GM21737 (cell line): ENCODE results near the gene AHNAK2.
"Not testable (repeated sequence)": the region's sequence is repeated elsewhere in the genome, so short reads cannot be mapped to it uniquely, and the experiment has no call there.

Source experiments
- ATAC-seq: cut with Tn5 transposase; IDR thresholded peaks from one replicate; pipeline ENCODE4 v1.9.1; 2021; ENCODE audit warnings: mild to moderate bottlenecking, moderate library complexity; ENCODE audit not compliant: unreplicated experiment

The AHNAK2 gene

DNA sequence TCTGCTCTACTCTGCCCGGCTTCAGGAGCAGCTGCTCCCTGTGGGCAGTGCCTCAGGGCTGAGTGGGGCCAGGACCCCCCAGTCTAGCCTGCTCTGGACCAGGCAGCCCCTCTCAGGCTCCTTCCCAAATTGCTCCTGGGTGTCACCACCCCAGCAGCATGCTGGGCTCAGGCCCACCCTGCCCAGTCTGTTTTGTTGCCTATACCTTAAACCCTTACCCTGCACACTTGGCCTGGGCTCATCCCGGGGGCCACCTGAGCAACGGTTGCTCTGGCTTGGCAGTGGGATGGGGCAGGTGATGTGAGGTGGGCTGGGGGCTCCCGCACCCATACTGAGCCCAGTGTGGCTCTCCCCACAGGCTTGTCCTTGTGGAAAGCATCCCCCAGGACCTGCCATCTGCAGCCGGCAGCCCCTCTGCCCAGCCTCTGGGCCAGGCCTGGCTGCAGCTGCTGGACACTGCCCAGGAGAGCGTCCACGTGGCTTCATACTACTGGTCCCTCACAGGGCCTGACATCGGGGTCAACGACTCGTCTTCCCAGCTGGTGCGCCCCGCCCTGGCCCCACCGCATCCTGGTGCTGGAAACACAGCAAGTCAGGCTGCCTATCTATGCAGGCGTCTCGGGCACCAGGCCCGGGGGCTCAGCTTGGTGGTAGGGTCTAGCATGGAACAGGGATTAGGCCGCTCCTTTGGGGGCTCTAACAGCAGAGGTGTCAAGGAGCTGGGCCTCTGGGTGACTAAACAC is 49.6 kb downstream of the AHNAK2 start:
- ATAC-seq: no peak

GRCh38 chr14:104927901-104928300 is 50.3 kb downstream of the AHNAK2 start:
- ATAC-seq: no peak

- ATAC-seq: no peak
Measured at GRCh38 chr14:104927432-104927816, 50.8 kb downstream of the AHNAK2 start.

DNA sequence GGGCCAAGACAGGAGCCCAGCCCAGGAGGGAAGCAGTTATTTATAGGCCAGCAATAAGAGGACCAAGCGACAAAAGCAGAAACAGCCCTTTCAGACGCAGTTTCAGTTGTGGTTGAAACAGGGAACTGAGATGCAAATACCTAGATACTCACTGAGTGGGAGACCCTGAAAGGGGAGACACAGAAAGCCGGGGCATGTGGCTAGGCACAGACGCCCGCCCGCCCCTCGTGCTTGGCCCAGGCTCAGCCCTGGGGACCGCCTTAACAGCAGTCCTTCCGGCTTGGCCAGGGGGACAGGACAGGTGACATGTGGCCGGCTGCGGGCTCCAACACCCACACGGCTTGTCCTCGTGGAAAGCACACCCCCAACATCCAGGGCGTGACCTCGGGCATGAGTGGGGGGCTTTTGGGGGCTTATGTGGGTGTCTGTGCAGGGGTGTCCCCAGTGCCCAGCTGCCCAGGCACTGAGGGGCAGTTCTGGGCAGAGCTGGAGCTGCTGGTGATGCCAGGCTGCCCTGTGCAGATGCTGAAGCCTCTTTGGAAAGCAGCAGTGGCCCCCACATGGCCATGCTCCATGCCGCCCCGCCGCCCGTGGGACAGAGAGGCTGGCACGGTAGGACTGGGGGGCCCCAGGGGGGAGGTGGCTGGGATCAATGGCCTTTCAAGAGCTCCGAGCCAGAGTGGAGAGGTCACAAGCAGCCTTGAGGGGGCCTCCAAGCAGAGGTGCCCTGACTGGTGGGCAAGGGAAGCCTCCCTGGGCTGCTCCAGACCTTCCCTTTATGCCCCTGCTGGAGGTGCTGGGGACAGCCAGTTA is 51.3 kb downstream of the AHNAK2 start:
- peak; percentile 68 for ATAC-seq

- ATAC-seq: peak; percentile 7
Measured at GRCh38 chr14:104925855-104926609, 52.1 kb downstream of the AHNAK2 start.

- ATAC-seq: no peak
Measured at GRCh38 chr14:104925214-104925854, 52.8 kb downstream of the AHNAK2 start.

DNA sequence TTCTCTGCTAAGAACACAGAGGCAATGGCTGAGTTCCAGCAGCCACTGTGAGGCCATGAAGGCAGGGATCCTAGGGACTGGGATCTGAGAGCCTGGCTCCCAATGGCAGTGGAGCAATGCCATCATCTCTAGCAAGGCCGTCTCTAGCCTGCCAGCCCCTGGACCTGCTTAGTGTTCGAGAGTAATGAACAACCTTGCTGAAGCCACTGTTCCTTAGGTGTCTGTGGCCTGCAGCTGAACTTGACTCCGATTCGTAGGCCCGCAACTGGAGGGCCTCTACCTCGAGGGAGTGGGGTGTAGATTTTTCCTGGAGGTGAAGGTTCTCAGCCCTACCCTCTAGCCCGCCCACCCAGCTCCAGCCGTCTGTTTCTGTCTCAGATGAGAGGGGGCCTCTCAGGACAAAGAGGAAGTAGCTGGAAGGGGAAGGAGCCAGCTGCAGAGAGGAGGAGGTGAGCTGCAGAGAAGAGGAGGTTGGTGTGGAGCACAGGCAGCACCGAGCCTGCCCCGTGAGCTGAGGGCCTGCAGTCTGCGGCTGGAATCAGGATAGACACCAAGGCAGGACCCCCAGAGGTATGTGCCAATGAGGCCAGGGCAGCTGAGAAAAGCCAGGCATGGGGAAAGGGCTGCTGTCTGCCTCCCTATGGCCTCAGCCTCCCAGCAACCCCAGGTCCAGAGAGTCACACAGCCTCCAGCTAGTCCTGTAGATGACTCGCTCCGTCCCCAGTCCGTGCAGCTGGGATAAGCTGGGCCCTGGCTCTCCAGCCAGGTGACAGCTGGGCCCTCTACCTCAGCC is 53.6 kb downstream of the AHNAK2 start, which contains the start of gene PLD4:
TSS of gene PLD4 (plus strand) at position 459 of the 793 bp plus-strand sequence. CDS start 2,262 bp downstream, outside the sequence.
- no peak for ATAC-seq

DNA sequence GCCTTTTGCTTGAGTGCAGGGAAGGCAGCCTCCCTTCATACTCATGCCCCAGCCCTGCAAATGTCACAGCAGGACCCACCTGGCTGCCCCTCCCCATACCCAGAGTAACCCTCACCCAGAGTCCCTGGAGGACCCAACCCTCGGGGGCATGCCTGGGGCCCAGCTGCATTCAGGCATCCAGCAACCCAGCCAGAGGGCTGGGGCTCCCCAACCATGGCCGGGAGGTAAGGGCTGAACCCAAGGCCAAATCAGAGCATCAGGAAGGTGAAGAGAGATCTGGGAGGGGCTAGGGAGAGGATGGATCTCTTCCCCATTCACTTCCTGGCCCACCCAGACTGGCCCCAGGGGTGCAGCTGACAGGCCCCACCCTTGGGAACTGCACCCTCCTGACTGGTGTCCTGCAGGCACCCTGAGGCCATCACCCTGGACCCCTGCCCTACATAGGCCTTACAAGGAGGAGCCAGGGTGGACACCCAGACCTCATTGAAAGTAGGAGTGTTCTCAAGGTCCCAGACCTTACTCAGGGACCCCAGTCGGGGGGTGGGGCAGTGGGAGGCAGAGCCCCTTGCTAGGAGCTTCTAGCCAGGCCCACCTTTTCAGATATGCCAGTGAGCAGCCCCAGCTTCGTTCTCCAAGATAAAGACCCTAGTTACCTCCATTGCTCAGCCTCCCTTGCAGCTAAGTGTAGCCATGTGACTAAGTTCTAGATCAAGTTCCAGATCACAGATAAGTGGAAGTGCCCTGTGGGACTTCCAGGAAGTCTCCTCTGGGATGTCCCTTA is 54.3 kb downstream of the AHNAK2 start:
- no peak for ATAC-seq

DNA sequence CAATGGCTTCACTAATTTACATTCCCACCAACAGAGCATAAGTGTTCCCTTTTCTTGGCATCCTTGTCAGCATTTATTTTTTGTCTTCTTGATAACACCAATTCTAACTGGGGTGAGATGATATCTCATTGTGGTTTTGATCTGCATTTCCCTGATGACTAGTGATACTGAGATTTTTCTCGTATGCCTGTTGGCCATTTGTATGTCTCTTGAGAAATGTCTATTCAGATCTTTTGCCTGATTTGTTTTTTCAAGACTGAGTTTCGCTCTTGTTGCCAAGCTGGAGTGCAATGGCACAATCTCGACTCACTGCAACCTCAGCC is 58.2 kb downstream of the AHNAK2 start:
- ATAC-seq: no peak

DNA sequence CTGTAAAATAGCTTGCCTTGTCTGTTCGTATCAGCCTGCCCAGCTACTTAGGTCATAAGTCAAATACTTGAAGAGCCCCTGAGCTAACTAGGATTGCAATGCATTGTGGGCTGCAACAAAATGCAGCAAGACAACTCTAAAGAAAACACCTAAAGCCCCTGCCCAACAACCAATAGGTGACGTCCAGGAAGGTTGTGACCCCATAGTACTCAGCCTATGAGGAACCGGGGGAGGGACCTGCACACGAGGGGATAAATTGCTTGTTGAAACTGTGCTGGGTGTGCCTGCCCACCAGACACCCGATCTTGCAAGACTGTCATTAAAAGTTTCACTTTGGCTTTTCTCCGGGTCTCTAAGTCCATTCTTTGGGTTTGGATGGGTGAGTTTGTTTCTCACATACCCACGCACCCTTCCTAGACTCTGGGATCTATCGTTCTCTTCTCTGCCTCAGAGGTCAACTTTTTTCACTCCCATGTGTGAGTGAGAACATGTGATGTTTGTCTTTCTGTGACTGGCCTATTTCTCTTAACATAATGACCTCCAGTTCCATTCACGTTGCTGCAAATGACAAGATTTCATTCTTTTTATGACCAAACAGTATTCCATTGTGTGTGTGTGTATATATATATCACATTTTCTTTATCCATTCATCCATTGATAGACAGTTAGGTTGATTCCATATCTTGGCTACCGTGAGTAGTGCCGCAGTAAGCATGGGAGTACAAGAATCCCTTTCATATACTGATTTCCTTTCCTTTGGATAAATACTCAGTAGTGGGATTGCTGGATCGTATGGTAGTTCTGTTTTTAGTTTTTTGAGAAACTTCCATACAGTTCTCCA is 58.8 kb downstream of the AHNAK2 start:
- ATAC-seq: not testable (repeated sequence)

GRCh38 chr14:104917993-104918392 is 60.2 kb downstream of the AHNAK2 start:
- ATAC-seq: no peak

DNA sequence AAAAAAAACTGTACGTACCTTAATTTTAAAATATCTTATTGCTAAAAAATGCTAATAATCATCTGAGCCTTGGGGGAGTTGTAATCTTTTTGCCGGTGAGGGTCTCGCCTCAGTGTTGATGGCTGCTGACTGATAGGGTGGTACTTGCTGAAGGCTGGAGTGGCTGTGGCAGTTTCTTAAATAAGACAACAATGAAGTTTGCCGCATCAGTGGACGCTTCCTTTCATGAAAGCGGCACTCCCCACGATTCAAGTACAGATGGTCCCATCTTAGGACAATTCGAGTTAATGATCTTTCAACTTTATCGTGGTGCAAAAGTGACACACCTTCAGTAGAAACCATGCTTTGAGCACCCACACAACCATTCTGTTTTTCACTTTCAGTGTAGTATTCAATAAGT is 61.1 kb downstream of the AHNAK2 start:
- no peak for ATAC-seq

GRCh38 chr14:104913435-104913834 is 64.7 kb downstream of the AHNAK2 start:
- ATAC-seq: no peak

GRCh38 chr14:104912053-104912452 is 66.1 kb downstream of the AHNAK2 start:
- ATAC-seq: no peak

GRCh38 chr14:104908303-104908702 is 69.9 kb downstream of the AHNAK2 start:
- ATAC-seq: no peak

GRCh38 chr14:104905579-104905933 is 72.6 kb downstream of the AHNAK2 start:
- ATAC-seq: not testable (repeated sequence)

DNA sequence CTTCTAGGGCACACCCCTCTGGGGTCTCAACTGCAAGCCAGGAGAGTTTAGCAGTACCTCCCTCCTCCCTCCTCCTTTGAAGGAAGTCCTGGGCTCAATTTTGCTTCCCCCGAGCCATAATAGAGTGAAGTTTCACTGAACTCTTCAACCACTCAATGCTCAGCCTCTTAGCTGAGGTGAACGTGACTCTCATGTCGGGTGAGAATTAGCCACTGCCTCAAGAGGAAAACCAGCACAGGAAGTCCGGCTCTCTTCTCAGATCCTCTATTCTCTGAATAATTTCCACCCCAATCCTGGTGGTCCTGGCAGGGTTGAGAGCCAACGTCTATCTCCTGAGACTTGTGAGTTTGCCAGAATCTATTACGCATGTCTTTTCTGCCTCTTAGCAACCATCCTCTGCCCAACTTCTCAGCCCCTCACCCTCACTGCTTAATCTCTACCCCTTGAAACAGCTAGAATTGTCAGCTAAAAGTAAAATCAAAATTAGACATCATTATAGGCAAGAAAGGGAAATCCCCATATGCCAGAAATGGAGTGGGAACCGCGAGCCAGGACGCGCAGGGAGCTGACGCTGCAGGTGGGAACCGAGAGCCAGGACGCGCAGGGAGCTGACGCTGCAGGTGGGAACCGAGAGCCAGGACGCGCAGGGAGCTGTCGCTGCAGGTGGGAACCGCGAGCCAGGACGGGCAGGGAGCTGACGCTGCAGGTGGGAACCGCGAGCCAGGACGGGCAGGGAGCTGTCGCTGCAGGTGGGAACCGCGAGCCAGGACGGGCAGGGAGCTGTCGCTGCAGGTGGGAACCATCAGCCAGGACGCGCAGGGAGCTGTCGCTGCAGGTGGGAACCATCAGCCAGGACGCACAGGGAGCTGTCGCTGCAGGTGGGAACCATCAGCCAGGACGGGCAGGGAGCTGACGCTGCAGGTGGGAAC is 73.3 kb downstream of the AHNAK2 start:
- not testable (repeated sequence) for ATAC-seq

DNA sequence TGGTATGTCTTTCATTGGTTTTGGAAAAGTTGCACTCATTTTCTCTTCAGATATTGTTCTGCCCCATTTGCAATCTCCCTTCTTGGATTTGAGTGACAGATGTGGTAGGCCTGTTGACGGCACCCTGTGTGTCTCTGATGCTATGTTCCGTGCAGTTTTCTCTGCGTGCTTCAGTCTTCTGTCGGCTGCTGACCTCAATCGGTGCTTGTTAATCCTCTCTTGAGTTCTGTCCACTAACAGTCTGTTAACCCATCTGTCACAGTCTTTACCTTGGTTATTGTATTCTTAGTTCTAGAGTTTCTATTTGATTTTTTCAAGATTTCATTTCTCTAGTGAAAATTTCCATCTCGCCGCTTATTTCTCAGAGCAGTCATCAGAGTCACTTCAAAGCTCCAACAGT is 74.2 kb downstream of the AHNAK2 start:
- no peak for ATAC-seq
